ENCODE measurements around the gene HAAO. TPM values are rescaled to one million over a fixed set of nuclear protein-coding genes. Genes with fewer than 3 reads are reported as not detected.

Gene HAAO
- total and polyA plus RNA-seq, 2 of the 8 experiments (the other 6 are each of a cell fraction or from before 2014, with no cell fraction given) = 2.5 to 7.0 TPM

- Histone ChIP-seq H4K91ac (replicated peaks; ENCODE audit: insufficient read length, low read length) (no peak overlapping the region), H3K27me3 (replicated peaks in 1 of 4; ENCODE audit: control insufficient read depth in 3 of 4, extremely low read depth in 1 of 4, insufficient read depth in 3 of 4, low read length in 3 of 4) (no peaks in the 10 kb centered on the region), H2BK15ac (ENCODE audit: low read length) (no peak overlapping the region), H3K14ac (ENCODE audit: insufficient read length) (no peak overlapping the region), H3K23me2 (ENCODE audit: low read depth, low read length) (no peaks in the 10 kb centered on the region), H2AK5ac (ENCODE audit: low read depth, low read length) (no peak overlapping the region), H2BK12ac (ENCODE audit: low read depth, low read length) (no peak overlapping the region), H2BK20ac (ENCODE audit: low read length) (no peak overlapping the region), H4K8ac (ENCODE audit: extremely low read depth, insufficient read depth, low read length) (no peak overlapping the region), H3K4me2 (ENCODE audit: insufficient read depth in 1 of 2, low read depth in 2 of 2, low read length in 2 of 2) (no peak overlapping the region), H4K5ac (ENCODE audit: insufficient read length, low read depth, low read length) (no peak overlapping the region), H3K27ac (ENCODE audit: low read depth, low read length) (no peak overlapping the region), H3K4ac (replicated peaks; ENCODE audit: insufficient read length, low read depth, low read length) (no peak overlapping the region), H3K4me3 (ENCODE audit: extremely low read depth in 1 of 4, insufficient read depth in 2 of 4, low read depth in 3 of 4, low read length in 4 of 4) (no peak overlapping the region), H2AFZ (ENCODE audit: low read length) (no peak overlapping the region), H3K36me3 (ENCODE audit: control insufficient read depth in 2 of 4, insufficient read depth in 4 of 4, low read length in 3 of 4) (no peaks in the 10 kb centered on the region), H2BK120ac (replicated peaks; ENCODE audit: low read depth, low read length) (no peak overlapping the region), H3K9me3 (ENCODE audit: insufficient read depth in 2 of 2, low read depth in 1 of 2, low read length in 1 of 2) (no peaks in the 10 kb centered on the region), H3K4me1 (replicated peaks in 1 of 4; ENCODE audit: control insufficient read depth in 3 of 4, insufficient read depth in 4 of 4, low read length in 3 of 4) (no peaks in the 10 kb centered on the region), H3K18ac (ENCODE audit: extremely low read depth, low read length) (no peak overlapping the region), H3K79me2 (ENCODE audit: control insufficient read depth in 1 of 2, insufficient read depth in 2 of 2, low read length in 2 of 2) (no peaks in the 10 kb centered on the region), H2BK5ac (ENCODE audit: low read depth, low read length) (no peak overlapping the region), H3K23ac (ENCODE audit: insufficient read length) (no peak overlapping the region), H3K79me1 (ENCODE audit: low read depth, low read length) (no peaks in the 10 kb centered on the region), H4K20me1 (replicated peaks in 1 of 2; ENCODE audit: control insufficient read depth in 1 of 2, insufficient read depth in 2 of 2, low read length in 2 of 2) (no peaks in the 10 kb centered on the region), H3K9ac (replicated peaks in 1 of 4; ENCODE audit: extremely low read depth in 1 of 4, low read depth in 3 of 4, low read length in 3 of 4) (no peak overlapping the region), H3K56ac (replicated peaks; ENCODE audit: insufficient read length, low read depth, low read length) (no peak overlapping the region)
- POLR2A ChIA-PET (ENCODE audit: partially characterized antibody) = interaction anchor here (1.2 to 3.3 kb wide), 2 partner anchors 9 kb away, joined by 5 to 21 read pairs; partner anchors contain the start of gene HAAO
- DNase-seq (ENCODE audit: low read depth in 1 of 2, low spot score in 2 of 2) (no peak), FAIRE-seq (no peak)
- no peak for TF ChIP-seq NANOG (IDR thresholded peaks at IDR 0.05; ENCODE audit: insufficient read depth, low read depth, low read length, poor library complexity, severe bottlenecking)
- TF ChIP-seq HDAC6 (IDR thresholded peaks at IDR 0.05; ENCODE audit: low read depth, low read length) = no peak
- CTCF ChIA-PET (ENCODE audit: partially characterized antibody) = interaction anchor here (0.6 to 1.9 kb wide), 7 partner anchors 8 to 448 kb away, joined by 3 to 16 read pairs (median 6); no protein-coding TSS in a partner anchor
- 84% methylated on average over 2 of the region's 2 CpGs; no CpG with 5 or more reads in 1 of the 2 experiments for WGBS, 2 experiments (ENCODE audit: extremely low coverage in 1 of 2, insufficient coverage in 1 of 2, insufficient read length in 1 of 2, insufficient replicate concordance in 2 of 2, low coverage in 1 of 2, low lambda C conversion rate in 2 of 2, missing lambda C conversion rate in 1 of 2)
Measured at GRCh38 chr2:42800981-42801380, 8.6 kb upstream of the HAAO start.

All from H1 (cell line).